ENCODE data around the gene PXT1. TPM values are rescaled to one million over a fixed set of nuclear protein-coding genes. Genes with fewer than 3 reads are reported as not detected.

PXT1 gene
- total and polyA plus RNA-seq, 9 of the 15 experiments (the other 6 are each of a cell fraction or from before 2014, with no cell fraction given) = 0.09 to 0.11 (median 0.10) TPM; not detected in 5

DNA sequence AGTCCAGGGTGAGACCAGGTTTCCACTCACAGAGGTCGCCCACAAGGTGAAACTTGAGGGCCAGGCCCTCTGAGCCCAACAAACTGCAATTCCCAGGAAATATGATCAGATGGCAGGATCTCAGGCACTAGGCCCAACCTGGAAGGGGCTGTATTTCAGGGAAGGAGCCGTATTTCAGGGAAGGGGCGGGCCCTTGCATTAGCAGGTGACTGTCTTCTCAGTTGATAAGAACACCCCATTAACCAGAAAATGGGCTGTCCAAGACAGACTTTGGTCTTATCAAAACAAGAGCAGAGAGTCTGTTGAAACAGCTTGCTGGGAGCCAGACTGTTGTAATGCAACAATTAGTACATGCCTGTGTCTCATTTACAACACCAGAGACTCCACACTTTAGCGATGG is 95.0 kb downstream of the PXT1 start (continued):
- no peak for TF ChIP-seq KLF16 (IDR thresholded peaks at IDR 0.05)
- TF ChIP-seq, protein P1, sequence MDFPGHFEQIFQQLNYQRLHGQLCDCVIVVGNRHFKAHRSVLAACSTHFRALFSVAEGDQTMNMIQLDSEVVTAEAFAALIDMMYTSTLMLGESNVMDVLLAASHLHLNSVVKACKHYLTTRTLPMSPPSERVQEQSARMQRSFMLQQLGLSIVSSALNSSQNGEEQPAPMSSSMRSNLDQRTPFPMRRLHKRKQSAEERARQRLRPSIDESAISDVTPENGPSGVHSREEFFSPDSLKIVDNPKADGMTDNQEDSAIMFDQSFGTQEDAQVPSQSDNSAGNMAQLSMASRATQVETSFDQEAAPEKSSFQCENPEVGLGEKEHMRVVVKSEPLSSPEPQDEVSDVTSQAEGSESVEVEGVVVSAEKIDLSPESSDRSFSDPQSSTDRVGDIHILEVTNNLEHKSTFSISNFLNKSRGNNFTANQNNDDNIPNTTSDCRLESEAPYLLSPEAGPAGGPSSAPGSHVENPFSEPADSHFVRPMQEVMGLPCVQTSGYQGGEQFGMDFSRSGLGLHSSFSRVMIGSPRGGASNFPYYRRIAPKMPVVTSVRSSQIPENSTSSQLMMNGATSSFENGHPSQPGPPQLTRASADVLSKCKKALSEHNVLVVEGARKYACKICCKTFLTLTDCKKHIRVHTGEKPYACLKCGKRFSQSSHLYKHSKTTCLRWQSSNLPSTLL (IDR thresholded peaks at IDR 0.05) = no peak
- no peak for TF ChIP-seq TCFL5 (CRISPR knock-in tag; conservative IDR thresholded peaks at IDR 0.05)
- no peak for TF ChIP-seq ZNF354B (CRISPR knock-in tag; IDR thresholded peaks at IDR 0.05)
- TF ChIP-seq MCM7 (IDR thresholded peaks at IDR 0.05) = no peak
- TF ChIP-seq, protein P2, sequence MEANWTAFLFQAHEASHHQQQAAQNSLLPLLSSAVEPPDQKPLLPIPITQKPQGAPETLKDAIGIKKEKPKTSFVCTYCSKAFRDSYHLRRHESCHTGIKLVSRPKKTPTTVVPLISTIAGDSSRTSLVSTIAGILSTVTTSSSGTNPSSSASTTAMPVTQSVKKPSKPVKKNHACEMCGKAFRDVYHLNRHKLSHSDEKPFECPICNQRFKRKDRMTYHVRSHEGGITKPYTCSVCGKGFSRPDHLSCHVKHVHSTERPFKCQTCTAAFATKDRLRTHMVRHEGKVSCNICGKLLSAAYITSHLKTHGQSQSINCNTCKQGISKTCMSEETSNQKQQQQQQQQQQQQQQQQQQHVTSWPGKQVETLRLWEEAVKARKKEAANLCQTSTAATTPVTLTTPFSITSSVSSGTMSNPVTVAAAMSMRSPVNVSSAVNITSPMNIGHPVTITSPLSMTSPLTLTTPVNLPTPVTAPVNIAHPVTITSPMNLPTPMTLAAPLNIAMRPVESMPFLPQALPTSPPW (CRISPR knock-in tag; IDR thresholded peaks at IDR 0.05) = 0 out of 2 replicates have a peak, but pooled peaks have one; percentile 35
- 0 out of 2 replicates have a peak, but pooled peaks have one; percentile 22 for TF ChIP-seq KAT7 (CRISPR knock-in tag; IDR thresholded peaks at IDR 0.05; ENCODE audit: borderline replicate concordance)
- TF ChIP-seq NFIC (IDR thresholded peaks at IDR 0.05) = peak; percentile 42
- TF ChIP-seq, protein P3, sequence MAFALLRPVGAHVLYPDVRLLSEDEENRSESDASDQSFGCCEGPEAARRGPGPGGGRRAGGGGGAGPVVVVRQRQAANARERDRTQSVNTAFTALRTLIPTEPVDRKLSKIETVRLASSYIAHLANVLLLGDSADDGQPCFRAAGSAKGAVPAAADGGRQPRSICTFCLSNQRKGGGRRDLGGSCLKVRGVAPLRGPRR (CRISPR knock-in tag; IDR thresholded peaks at IDR 0.05) = no peak
- TF ChIP-seq ZNF316 (IDR thresholded peaks at IDR 0.05) = no peak
- TF ChIP-seq SIN3B (IDR thresholded peaks at IDR 0.05; ENCODE audit: low read depth) = no peak
- no peak for TF ChIP-seq ZNF121 (CRISPR knock-in tag; conservative IDR thresholded peaks at IDR 0.05)
- no peak for TF ChIP-seq HMG20A (CRISPR knock-in tag; conservative IDR thresholded peaks at IDR 0.05)
- TF ChIP-seq, protein P4, sequence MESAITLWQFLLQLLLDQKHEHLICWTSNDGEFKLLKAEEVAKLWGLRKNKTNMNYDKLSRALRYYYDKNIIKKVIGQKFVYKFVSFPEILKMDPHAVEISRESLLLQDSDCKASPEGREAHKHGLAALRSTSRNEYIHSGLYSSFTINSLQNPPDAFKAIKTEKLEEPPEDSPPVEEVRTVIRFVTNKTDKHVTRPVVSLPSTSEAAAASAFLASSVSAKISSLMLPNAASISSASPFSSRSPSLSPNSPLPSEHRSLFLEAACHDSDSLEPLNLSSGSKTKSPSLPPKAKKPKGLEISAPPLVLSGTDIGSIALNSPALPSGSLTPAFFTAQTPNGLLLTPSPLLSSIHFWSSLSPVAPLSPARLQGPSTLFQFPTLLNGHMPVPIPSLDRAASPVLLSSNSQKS (CRISPR knock-in tag; IDR thresholded peaks at IDR 0.05) = no peak
- no peak for TF ChIP-seq ZNF436 (CRISPR knock-in tag; IDR thresholded peaks at IDR 0.05)
- TF ChIP-seq, protein P5, sequence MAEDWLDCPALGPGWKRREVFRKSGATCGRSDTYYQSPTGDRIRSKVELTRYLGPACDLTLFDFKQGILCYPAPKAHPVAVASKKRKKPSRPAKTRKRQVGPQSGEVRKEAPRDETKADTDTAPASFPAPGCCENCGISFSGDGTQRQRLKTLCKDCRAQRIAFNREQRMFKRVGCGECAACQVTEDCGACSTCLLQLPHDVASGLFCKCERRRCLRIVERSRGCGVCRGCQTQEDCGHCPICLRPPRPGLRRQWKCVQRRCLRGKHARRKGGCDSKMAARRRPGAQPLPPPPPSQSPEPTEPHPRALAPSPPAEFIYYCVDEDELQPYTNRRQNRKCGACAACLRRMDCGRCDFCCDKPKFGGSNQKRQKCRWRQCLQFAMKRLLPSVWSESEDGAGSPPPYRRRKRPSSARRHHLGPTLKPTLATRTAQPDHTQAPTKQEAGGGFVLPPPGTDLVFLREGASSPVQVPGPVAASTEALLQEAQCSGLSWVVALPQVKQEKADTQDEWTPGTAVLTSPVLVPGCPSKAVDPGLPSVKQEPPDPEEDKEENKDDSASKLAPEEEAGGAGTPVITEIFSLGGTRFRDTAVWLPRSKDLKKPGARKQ (CRISPR knock-in tag; IDR thresholded peaks at IDR 0.05) = no peak
- no peak for TF ChIP-seq SMAD3 (CRISPR knock-in tag; conservative IDR thresholded peaks at IDR 0.05)
- TF ChIP-seq, protein P6, sequence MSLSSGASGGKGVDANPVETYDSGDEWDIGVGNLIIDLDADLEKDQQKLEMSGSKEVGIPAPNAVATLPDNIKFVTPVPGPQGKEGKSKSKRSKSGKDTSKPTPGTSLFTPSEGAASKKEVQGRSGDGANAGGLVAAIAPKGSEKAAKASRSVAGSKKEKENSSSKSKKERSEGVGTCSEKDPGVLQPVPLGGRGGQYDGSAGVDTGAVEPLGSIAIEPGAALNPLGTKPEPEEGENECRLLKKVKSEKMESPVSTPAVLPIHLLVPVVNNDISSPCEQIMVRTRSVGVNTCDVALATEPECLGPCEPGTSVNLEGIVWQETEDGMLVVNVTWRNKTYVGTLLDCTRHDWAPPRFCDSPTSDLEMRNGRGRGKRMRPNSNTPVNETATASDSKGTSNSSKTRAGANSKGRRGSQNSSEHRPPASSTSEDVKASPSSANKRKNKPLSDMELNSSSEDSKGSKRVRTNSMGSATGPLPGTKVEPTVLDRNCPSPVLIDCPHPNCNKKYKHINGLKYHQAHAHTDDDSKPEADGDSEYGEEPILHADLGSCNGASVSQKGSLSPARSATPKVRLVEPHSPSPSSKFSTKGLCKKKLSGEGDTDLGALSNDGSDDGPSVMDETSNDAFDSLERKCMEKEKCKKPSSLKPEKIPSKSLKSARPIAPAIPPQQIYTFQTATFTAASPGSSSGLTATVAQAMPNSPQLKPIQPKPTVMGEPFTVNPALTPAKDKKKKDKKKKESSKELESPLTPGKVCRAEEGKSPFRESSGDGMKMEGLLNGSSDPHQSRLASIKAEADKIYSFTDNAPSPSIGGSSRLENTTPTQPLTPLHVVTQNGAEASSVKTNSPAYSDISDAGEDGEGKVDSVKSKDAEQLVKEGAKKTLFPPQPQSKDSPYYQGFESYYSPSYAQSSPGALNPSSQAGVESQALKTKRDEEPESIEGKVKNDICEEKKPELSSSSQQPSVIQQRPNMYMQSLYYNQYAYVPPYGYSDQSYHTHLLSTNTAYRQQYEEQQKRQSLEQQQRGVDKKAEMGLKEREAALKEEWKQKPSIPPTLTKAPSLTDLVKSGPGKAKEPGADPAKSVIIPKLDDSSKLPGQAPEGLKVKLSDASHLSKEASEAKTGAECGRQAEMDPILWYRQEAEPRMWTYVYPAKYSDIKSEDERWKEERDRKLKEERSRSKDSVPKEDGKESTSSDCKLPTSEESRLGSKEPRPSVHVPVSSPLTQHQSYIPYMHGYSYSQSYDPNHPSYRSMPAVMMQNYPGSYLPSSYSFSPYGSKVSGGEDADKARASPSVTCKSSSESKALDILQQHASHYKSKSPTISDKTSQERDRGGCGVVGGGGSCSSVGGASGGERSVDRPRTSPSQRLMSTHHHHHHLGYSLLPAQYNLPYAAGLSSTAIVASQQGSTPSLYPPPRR (CRISPR knock-in tag; IDR thresholded peaks at IDR 0.05; ENCODE audit: borderline replicate concordance) = no peak
